T-cell (primary cell): ENCODE results near the gene CCDC136. TPM values are rescaled to one million over a fixed set of nuclear protein-coding genes. Genes with fewer than 3 reads are reported as not detected.
A peak's percentile ranks its signal among the peaks of the same experiment; 100 is the strongest.

Source experiments
- ATAC-seq, 4 experiments: fragments of 200-7000 bp in 3 of 4; fragments of 150-1000 bp in 1 of 4; cut with Tn5 transposase; replicated peaks in 1 of 4; 1 replicate in 3 of 4; 2 replicates in 1 of 4; pipeline ENCODE4 v1.10.0; 2021; ENCODE audit warnings: moderate library complexity in 3 of 4, mild to moderate bottlenecking in 2 of 4, moderate number of reproducible peaks in 1 of 4
- CTCF ChIA-PET, 2 donors: fragments of 300-600 bp; sonication (Branson Sonifier 250); formaldehyde crosslinking; loops; one replicate each; lab custom pipeline; 2022; ENCODE audit warnings: antibody characterized with exemption in 2 of 2; lab: Charles Lee
- POLR2A ChIA-PET, 2 donors: fragments of 300-600 bp; sonication (Branson Sonifier 250); formaldehyde crosslinking; loops; one replicate each; lab custom pipeline; 2022; ENCODE audit warnings: antibody characterized with exemption in 2 of 2; lab: Charles Lee
- DNase-seq, 35 experiments: peaks; one replicate each; pipeline versions ENCODE4 v3.0.0 to v3.0.0-alpha.2; 2013 to 2023
- H3K27ac ChIP-seq: one replicate; pipeline ENCODE4 v1.5.1; 2013; ENCODE audit warnings: low read length
- H3K27me3 ChIP-seq, 2 experiments: replicated peaks in 1 of 2; 1 replicate in 1 of 2; 2 replicates in 1 of 2; pipeline versions ENCODE4 v1.6.1 to v1.7.0; 2013; ENCODE audit warnings: low read length in 1 of 2, mixed read lengths in 1 of 2; ENCODE audit not compliant: control insufficient read depth in 2 of 2, insufficient read depth in 2 of 2; ENCODE audit errors: extremely low read depth in 1 of 2
- H3K36me3 ChIP-seq, 2 donors: 1 replicate in 1 of 2; 2 replicates in 1 of 2; pipeline versions ENCODE4 v1.6.1 to v1.7.0; 2013; ENCODE audit warnings: low read length in 1 of 2; ENCODE audit not compliant: control insufficient read depth in 2 of 2, insufficient read depth in 1 of 2; ENCODE audit errors: extremely low read depth in 1 of 2
- H3K4me1 ChIP-seq, 2 experiments: 1 replicate in 1 of 2; 2 replicates in 1 of 2; pipeline versions ENCODE4 v1.6.1 to v1.7.0; 2013; ENCODE audit warnings: low read length in 2 of 2, mixed read lengths in 1 of 2; ENCODE audit not compliant: insufficient read depth in 2 of 2, control insufficient read depth in 1 of 2; ENCODE audit errors: extremely low read depth in 1 of 2
- H3K4me3 ChIP-seq, 2 donors: 1 replicate in 1 of 2; 2 replicates in 1 of 2; pipeline versions ENCODE4 v1.5.1 to v1.7.0; 2013; ENCODE audit warnings: mild to moderate bottlenecking in 2 of 2, low read length in 1 of 2, moderate library complexity in 1 of 2; ENCODE audit not compliant: control insufficient read depth in 1 of 2; ENCODE audit errors: extremely low read depth in 1 of 2
- H3K9me3 ChIP-seq: 2 replicates; pipeline ENCODE4 v1.7.0; 2013
- H3K27ac Mint-ChIP-seq, 2 donors: one replicate each; pipeline ENCODE4 v1.8.0; 2020 to 2021; ENCODE audit warnings: mild to moderate bottlenecking in 2 of 2, mixed read lengths in 2 of 2
- H3K27me3 Mint-ChIP-seq, 2 donors: one replicate each; pipeline ENCODE4 v1.8.0; 2021 to 2022; ENCODE audit warnings: mixed read lengths in 2 of 2
- H3K36me3 Mint-ChIP-seq: one replicate; pipeline ENCODE4 v1.8.0; 2021; ENCODE audit warnings: mixed read lengths
- H3K4me1 Mint-ChIP-seq, 3 donors: one replicate each; pipeline ENCODE4 v1.8.0; 2020 to 2022; ENCODE audit warnings: mixed read lengths in 3 of 3, mild to moderate bottlenecking in 1 of 3
- H3K4me3 Mint-ChIP-seq, 3 donors: one replicate each; pipeline ENCODE4 v1.8.0; 2020 to 2022; ENCODE audit warnings: mild to moderate bottlenecking in 3 of 3, mixed read lengths in 3 of 3, moderate library complexity in 3 of 3
- H3K9me3 Mint-ChIP-seq, 3 donors: one replicate each; pipeline ENCODE4 v1.8.0; 2020 to 2022; ENCODE audit warnings: mixed read lengths in 3 of 3
- WGBS: methylation state at CpG from one replicate; pipeline ENCODE4 v1.1.5; 2013; ENCODE audit warnings: missing lambda C conversion rate; ENCODE audit not compliant: insufficient coverage; 5-methylcytosine and 5-hydroxymethylcytosine counted together
- total RNA-seq, 35 experiments: library from RNA in 6 of 35; stranded (reverse) in 6 of 35; fragments of 120-200 nt in 1 of 35; gene quantifications; one replicate each; pipeline versions ENCODE4 v1.2.1 to v1.2.4 and lab custom pipeline; 2013 to 2026

Gene CCDC136
- total RNA-seq, 5 donors from 2014 or later (not counting 1 experiment from before 2014, with no cell fraction given): 7.6 to 15.7 (median 14.6) TPM

- DNase-seq (no peak), ATAC-seq (no peak)
- H3K9me3 ChIP-seq: no peaks in the 10 kb centered on the region
- H3K27me3 ChIP-seq: peaks cover 0 to 13% of the 10 kb centered on the region in 2 experiments
- Mint-ChIP-seq H3K27ac (no peak overlapping the region), H3K36me3 (no peaks in the 10 kb centered on the region), H3K9me3 (peaks cover 0 to 1% (median 0%) of the 10 kb centered on the region in 3 donors), H3K4me1 (peaks cover 0 to 3% (median 0%) of the 10 kb centered on the region in 3 donors), H3K27me3 (no peaks in the 10 kb centered on the region), H3K4me3 (no peak overlapping the region)
- H3K36me3 ChIP-seq: no peaks in the 10 kb centered on the region
- 86% methylated on average over 8 of the region's 15 CpGs for WGBS
- no peak overlapping the region for H3K4me3 ChIP-seq
- POLR2A ChIA-PET: interaction anchor here in 1 of 2 donors (0.5 kb wide), 1 partner anchor 78 kb away, joined by 7 read pairs; no protein-coding TSS in a partner anchor
- no peaks in the 10 kb centered on the region for H3K4me1 ChIP-seq
- CTCF ChIA-PET: no interaction called here
- no peak overlapping the region for H3K27ac ChIP-seq
Observed at GRCh38 chr7:128783143-128783861, 8.5 kb upstream of the CCDC136 start.

- Mint-ChIP-seq H3K9me3 (no peaks in the 10 kb centered on the region), H3K27ac (peak overlapping the region in 1 of 2 donors; percentile 30), H3K4me1 (peaks cover 8 to 14% (median 13%) of the 10 kb centered on the region in 3 donors), H3K27me3 (no peaks in the 10 kb centered on the region), H3K4me3 (no peak overlapping the region), H3K36me3 (no peaks in the 10 kb centered on the region)
- H3K27ac ChIP-seq: no peak overlapping the region
- H3K36me3 ChIP-seq: no peaks in the 10 kb centered on the region
- CTCF ChIA-PET: no interaction called here
- POLR2A ChIA-PET: interaction anchor here (0.6 to 1.2 kb wide), 3 partner anchors 32 to 328 kb away, joined by 3 to 4 read pairs (median 3); no protein-coding TSS in a partner anchor
- no peak for DNase-seq
- ATAC-seq: no peak
- peaks cover 0 to 3% of the 10 kb centered on the region in 2 experiments for H3K27me3 ChIP-seq
- H3K4me1 ChIP-seq: peaks cover 0 to 6% of the 10 kb centered on the region in 2 experiments
- 87% methylated on average over 2 of the region's 3 CpGs for WGBS
- no peaks in the 10 kb centered on the region for H3K9me3 ChIP-seq
- H3K4me3 ChIP-seq: no peak overlapping the region
Observed at GRCh38 chr7:128785738-128786137, 6.0 kb upstream of the CCDC136 start.

GRCh38 chr7:128788446-128789412 is 3.0 kb upstream of the CCDC136 start:
- no peaks in the 10 kb centered on the region for H3K27me3 ChIP-seq
- H3K4me1 ChIP-seq: peaks cover 0 to 22% of the 10 kb centered on the region in 2 experiments
- ATAC-seq (no peak), DNase-seq (peak in 1 of 35 experiments; percentile 7)
- Mint-ChIP-seq H3K27me3 (no peaks in the 10 kb centered on the region), H3K27ac (peak overlapping the region in 1 of 2 donors; percentile 79), H3K4me3 (peak overlapping the region; percentile 80 to 90 (median 83)), H3K9me3 (no peaks in the 10 kb centered on the region), H3K4me1 (peaks cover 13 to 21% (median 16%) of the 10 kb centered on the region in 3 donors), H3K36me3 (no peaks in the 10 kb centered on the region)
- 90% methylated on average over 7 of the region's 9 CpGs for WGBS
- no peaks in the 10 kb centered on the region for H3K9me3 ChIP-seq
- no peak overlapping the region for H3K27ac ChIP-seq
- ChIA-PET POLR2A (interaction anchor here in 1 of 2 donors (0.6 kb wide), 1 partner anchor 870 kb away, joined by 3 read pairs; no protein-coding TSS in a partner anchor), CTCF (no interaction called here)
- H3K4me3 ChIP-seq: no peak overlapping the region
- H3K36me3 ChIP-seq: no peaks in the 10 kb centered on the region

GRCh38 chr7:128790315-128791041 is 1.3 kb upstream of the CCDC136 start:
- H3K36me3 Mint-ChIP-seq: no peaks in the 10 kb centered on the region
- H3K27ac Mint-ChIP-seq: peak overlapping the region; percentile 53 to 85
- H3K27me3 Mint-ChIP-seq: no peaks in the 10 kb centered on the region
- ChIA-PET POLR2A (interaction anchor here in 1 of 2 donors (1.0 kb wide), 1 partner anchor 52 kb away, joined by 4 read pairs; the partner anchor contains the start of gene CALU), CTCF (interaction anchor here in 1 of 2 donors (0.6 kb wide), 1 partner anchor 51 kb away, joined by 5 read pairs; the partner anchor contains the start of gene CALU)
- H3K4me3 Mint-ChIP-seq: peak overlapping the region; percentile 80 to 90 (median 83)
- ATAC-seq (peak in 3 of 4 experiments; percentile 4 to 10 (median 5)), DNase-seq (peak in 3 of 35 experiments; percentile 6 to 25 (median 15))
- peak overlapping the region; percentile 59 to 79 for H3K4me3 ChIP-seq
- H3K9me3 ChIP-seq: no peaks in the 10 kb centered on the region
- WGBS: 22% methylated on average over 19 of the region's 45 CpGs
- peaks cover 16 to 21% (median 18%) of the 10 kb centered on the region in 3 donors for H3K4me1 Mint-ChIP-seq
- H3K4me1 ChIP-seq: peaks cover 0 to 22% of the 10 kb centered on the region in 2 experiments
- no peaks in the 10 kb centered on the region for H3K9me3 Mint-ChIP-seq
- H3K27ac ChIP-seq: peak overlapping the region; percentile 43
- H3K27me3 ChIP-seq: no peaks in the 10 kb centered on the region
- peaks cover 0 to 2% of the 10 kb centered on the region in 2 donors for H3K36me3 ChIP-seq

- Mint-ChIP-seq H3K4me1 (peaks cover 16 to 21% (median 18%) of the 10 kb centered on the region in 3 donors), H3K4me3 (peak overlapping the region; percentile 80 to 90 (median 81)), H3K9me3 (no peaks in the 10 kb centered on the region), H3K27me3 (no peaks in the 10 kb centered on the region), H3K27ac (peak overlapping the region in 1 of 2 donors; percentile 69), H3K36me3 (no peaks in the 10 kb centered on the region)
- H3K4me1 ChIP-seq: peaks cover 0 to 22% of the 10 kb centered on the region in 2 experiments
- no peaks in the 10 kb centered on the region for H3K27me3 ChIP-seq
- ChIA-PET CTCF (no interaction called here), POLR2A (no interaction called here)
- DNase-seq (no peak), ATAC-seq (no peak)
- no CpG with 5 or more reads among the region's 9 CpGs for WGBS
- no peak overlapping the region for H3K27ac ChIP-seq
- no peaks in the 10 kb centered on the region for H3K9me3 ChIP-seq
- H3K36me3 ChIP-seq: peaks cover 0 to 2% of the 10 kb centered on the region in 2 donors
- peak overlapping the region in 1 of 2 donors; percentile 87 for H3K4me3 ChIP-seq
Observed at GRCh38 chr7:128791972-128792327, 182 bp downstream of the CCDC136 start.
